K562 (cell line): Measurements from ENCODE around the gene PLCL2. TPM values are rescaled to one million over a fixed set of nuclear protein-coding genes. Genes with fewer than 3 reads are reported as not detected.

Experiments used
- ATAC-seq: fragments of 200-7000 bp; cut with Tn5 transposase; 3 replicates; pipeline ENCODE4 v1.9.1; 2020; ENCODE audit warnings: moderate library complexity
- BruUV-seq: library from RNA; stranded (reverse); fragments of 400-500 nt; replicated peaks from 2 replicates; lab custom pipeline; 2021; lab: Mats Ljungman, UMichigan
- CTCF ChIA-PET: fragments of 300-600 bp; formaldehyde crosslinking; extraction: SDS; loops from one replicate; lab custom pipeline; 2021; ENCODE audit warnings: low intra/inter-chr PET ratio; lab: Yijun Ruan, JAX
- POLR2A ChIA-PET: fragments of 300-600, 350-650 bp; sonication (Branson Sonifier 250); formaldehyde crosslinking; extraction: SDS; loops from one replicate; lab custom pipeline; 2021; ENCODE audit warnings: antibody characterized with exemption, inconsistent platforms; lab: Yijun Ruan, JAX
- DNase-seq, 4 experiments: peaks; one replicate each; pipeline versions ENCODE4 v3.0.0 to v3.0.0-alpha.2; 2011 to 2018; ENCODE audit warnings: low spot score in 3 of 4, mixed read lengths in 3 of 4; ENCODE audit errors: extremely low read depth in 1 of 4
- FAIRE-seq: peaks from 2 replicates; lab custom pipeline; 2011; peaks lifted over from hg19 to GRCh38; lab: Jason Lieb, UNC
- H2AFZ ChIP-seq: 2 replicates; pipeline ENCODE4 v1.6.0; 2011; ENCODE audit warnings: low read depth, low read length, control low read depth, inconsistent platforms
- H3K27ac ChIP-seq: fragments of 200-600 bp; 3 replicates; pipeline ENCODE4 v1.8.0; 2011; ENCODE audit warnings: low read depth, mild to moderate bottlenecking, control low read depth, inconsistent platforms, low read length, moderate library complexity, mixed read lengths; ENCODE audit errors: extremely low read depth
- H3K27me3 ChIP-seq, 2 experiments: fragments of 300-600 bp in 1 of 2; 2 replicates in 1 of 2; 3 replicates in 1 of 2; pipeline versions ENCODE4 v1.6.0 to v1.8.0; 2011; ENCODE audit warnings: inconsistent platforms in 2 of 2, low read length in 2 of 2, mild to moderate bottlenecking in 1 of 2, mixed read lengths in 1 of 2, moderate library complexity in 1 of 2; ENCODE audit not compliant: control insufficient read depth in 2 of 2, insufficient read depth in 2 of 2
- H3K36me3 ChIP-seq: fragments of 300-600 bp; 3 replicates; pipeline ENCODE4 v1.8.0; 2011; ENCODE audit warnings: mild to moderate bottlenecking, low read length, inconsistent platforms; ENCODE audit not compliant: control insufficient read depth, insufficient read depth
- H3K4me1 ChIP-seq, 2 experiments: fragments of 200-600 bp in 1 of 2; replicated peaks in 1 of 2; 2 replicates in 1 of 2; 3 replicates in 1 of 2; pipeline versions ENCODE4 v1.5.1 to v1.8.0; 2011; ENCODE audit warnings: inconsistent platforms in 2 of 2, low read length in 2 of 2, mild to moderate bottlenecking in 1 of 2, mixed read lengths in 1 of 2, moderate library complexity in 1 of 2; ENCODE audit not compliant: control insufficient read depth in 2 of 2, insufficient read depth in 2 of 2
- H3K4me2 ChIP-seq: 2 replicates; pipeline ENCODE4 v1.6.1; 2011; ENCODE audit warnings: low read length, control low read depth, inconsistent platforms, mixed read lengths; ENCODE audit not compliant: insufficient read depth
- H3K4me3 ChIP-seq: fragments of 200-600 bp; sonication (generic), shearing (Covaris generic); 2 replicates; pipeline ENCODE4 v1.5.1; 2016; ENCODE audit warnings: control low read depth, inconsistent platforms
- H3K79me2 ChIP-seq: fragments of 200-600 bp; 3 replicates; pipeline ENCODE4 v1.8.0; 2011; ENCODE audit warnings: low read length, inconsistent platforms; ENCODE audit not compliant: control insufficient read depth, insufficient read depth
- H3K9ac ChIP-seq, 2 experiments: 2 replicates each; pipeline versions ENCODE4 v1.6.0 to v1.6.1; 2011; ENCODE audit warnings: low read depth in 2 of 2, low read length in 2 of 2, control low read depth in 1 of 2, inconsistent platforms in 1 of 2, mild to moderate bottlenecking in 1 of 2, mixed read lengths in 1 of 2; ENCODE audit not compliant: insufficient read depth in 1 of 2
- H3K9me1 ChIP-seq: one replicate; pipeline ENCODE4 v1.6.0; 2011; ENCODE audit warnings: inconsistent platforms, mild to moderate bottlenecking, low read length, moderate library complexity; ENCODE audit not compliant: control insufficient read depth, insufficient read depth
- H3K9me3 ChIP-seq: replicated peaks from 2 replicates; pipeline ENCODE4 v1.5.1; 2011; ENCODE audit warnings: low read depth, low read length, inconsistent platforms; ENCODE audit not compliant: control insufficient read depth, insufficient read depth
- H4K20me1 ChIP-seq: replicated peaks from 2 replicates; pipeline ENCODE4 v1.6.1; 2011; ENCODE audit warnings: low read length, inconsistent platforms, mixed read lengths; ENCODE audit not compliant: control insufficient read depth, insufficient read depth
- GTF2A2 ChIP-seq: IDR thresholded peaks from 2 replicates; pipeline ENCODE4 v1.6.1; 2016; ENCODE audit warnings: mild to moderate bottlenecking, missing genetic modification characterization, missing compliant biosample characterization
- HEY1 ChIP-seq: fragments of 250-450 bp; sonication (Bioruptor Pico); IDR thresholded peaks from 2 replicates; pipeline ENCODE4 v1.5.0; 2020; ENCODE audit warnings: mild to moderate bottlenecking, moderate library complexity, borderline replicate concordance
- ZNF699 ChIP-seq: fragments of 250-450 bp; sonication (Bioruptor Pico); IDR thresholded peaks from 2 replicates; pipeline ENCODE4 v1.8.0; 2021; ENCODE audit warnings: mild to moderate bottlenecking, moderate library complexity; ENCODE audit not compliant: insufficient replicate concordance
- ZNF79 ChIP-seq: fragments of 250-450 bp; sonication (Bioruptor Pico); IDR thresholded peaks from 2 replicates; pipeline ENCODE4 v1.4.0; 2020; ENCODE audit warnings: low read depth, mild to moderate bottlenecking, moderate library complexity
- WGBS: fragments of 100-300 bp; shearing (Covaris generic); methylation state at CpG from one replicate; pipeline ENCODE4 v1.1.6; 2016; ENCODE audit warnings: low coverage, mixed read lengths; ENCODE audit not compliant: insufficient coverage; ENCODE audit errors: missing lambda C conversion rate; 5-methylcytosine and 5-hydroxymethylcytosine counted together
- in situ Hi-C: fragments of 300-500 bp; cut with MboI; formaldehyde crosslinking; loops from 4 replicates; pipeline ENCODE4 v1.15.0; 2018; ENCODE audit warnings: inconsistent platforms, mixed read lengths
- intact Hi-C: fragments of 100-400 bp; cut with micrococcal nuclease; formaldehyde crosslinking; loops from 2 replicates; pipeline ENCODE4 v1.14.2; 2022
- polyA plus RNA-seq, 8 experiments: library from polyadenylated mRNA; depleted of rRNA in 4 of 8; stranded (reverse) in 5 of 8; unstranded in 3 of 8; fragments of >200 nt; fragmentation: Nextera tagmentation in 2 of 8; fragmentation: Illumina TruSeq in 1 of 8; extraction: Ambion mirVana in 2 of 8; extraction: Trizol in 1 of 8; gene quantifications; 2 replicates each; pipeline versions ENCODE4 v1.2.1 to v1.2.3, GENCODE V29; 2011 to 2014; ENCODE audit warnings: inconsistent platforms in 1 of 8, missing spikeins in 1 of 8
- total RNA-seq, 7 experiments: library from RNA; depleted of rRNA in 6 of 7; stranded (reverse); fragments of >200 nt in 6 of 7; fragmentation: Illumina TruSeq in 2 of 7; extraction: Trizol in 2 of 7; gene quantifications; 2 replicates each; pipeline versions ENCODE4 v1.2.1 to v1.2.3, GENCODE V29; 2011 to 2021; ENCODE audit warnings: low replicate concordance in 1 of 7
- TF ChIP-seq, protein P1 (sequence below): sonication (generic); formaldehyde crosslinking; IDR thresholded peaks from 2 replicates; pipeline ENCODE4 v1.8.1; 2023; ENCODE audit warnings: mild to moderate bottlenecking, missing genetic modification reagents

PLCL2 gene
- total and polyA plus RNA-seq, 9 of the 15 experiments (the other 6 are each of a cell fraction or from before 2014, with no cell fraction given) = 0.03 to 0.18 (median 0.11) TPM; not detected in 2

DNA sequence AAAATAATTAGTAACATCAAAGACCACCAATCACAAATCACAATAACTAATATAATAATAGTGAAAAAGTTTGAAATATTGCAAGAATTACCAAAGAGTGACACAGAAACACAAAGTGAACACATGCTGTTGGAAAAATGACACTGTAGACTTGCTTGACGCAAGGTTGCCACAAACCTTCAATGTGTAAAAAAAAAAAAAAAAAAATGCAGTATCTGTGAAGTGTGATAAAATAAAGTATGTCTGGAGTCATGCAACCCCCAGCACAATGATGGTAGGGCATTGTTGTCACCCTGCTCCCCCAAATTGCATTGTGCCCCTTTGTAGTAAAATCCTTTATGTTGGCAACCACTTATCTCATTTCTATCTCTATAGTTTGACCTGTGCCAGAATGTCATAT lies 190.6 kb downstream of the PLCL2 start:
- POLR2A ChIA-PET = no interaction called here
- Histone ChIP-seq H3K36me3 (no peaks in the 10 kb centered on the region), H4K20me1 (no peaks in the 10 kb centered on the region), H3K4me1 (no peaks in the 10 kb centered on the region; a peak in 1 of 5 replicates), H2AFZ (no peak overlapping the region), H3K27ac (no peak overlapping the region), H3K4me3 (no peak overlapping the region), H3K4me2 (no peak overlapping the region), H3K79me2 (no peaks in the 10 kb centered on the region), H3K27me3 (peaks cover 0 to 12% of the 10 kb centered on the region in 2 experiments; a peak in 3 of 5 replicates), H3K9me1 (no peaks in the 10 kb centered on the region), H3K9ac (no peak overlapping the region), H3K9me3 (no peaks in the 10 kb centered on the region)
- no peak for DNase-seq
- CTCF ChIA-PET = interaction anchor here (0.7 kb wide), 1 partner anchor 95 kb away, joined by 3 read pairs; no protein-coding TSS in a partner anchor
- no TSS peak for BruUV-seq
- intact Hi-C loops (no loop called here), in situ Hi-C loops (no loop called here)
- 33% methylated on average over 1 of the region's 1 CpG for WGBS
- FAIRE-seq = no peak
- TF ChIP-seq HEY1 (CRISPR knock-in tag) = no peak
- TF ChIP-seq, protein P1, sequence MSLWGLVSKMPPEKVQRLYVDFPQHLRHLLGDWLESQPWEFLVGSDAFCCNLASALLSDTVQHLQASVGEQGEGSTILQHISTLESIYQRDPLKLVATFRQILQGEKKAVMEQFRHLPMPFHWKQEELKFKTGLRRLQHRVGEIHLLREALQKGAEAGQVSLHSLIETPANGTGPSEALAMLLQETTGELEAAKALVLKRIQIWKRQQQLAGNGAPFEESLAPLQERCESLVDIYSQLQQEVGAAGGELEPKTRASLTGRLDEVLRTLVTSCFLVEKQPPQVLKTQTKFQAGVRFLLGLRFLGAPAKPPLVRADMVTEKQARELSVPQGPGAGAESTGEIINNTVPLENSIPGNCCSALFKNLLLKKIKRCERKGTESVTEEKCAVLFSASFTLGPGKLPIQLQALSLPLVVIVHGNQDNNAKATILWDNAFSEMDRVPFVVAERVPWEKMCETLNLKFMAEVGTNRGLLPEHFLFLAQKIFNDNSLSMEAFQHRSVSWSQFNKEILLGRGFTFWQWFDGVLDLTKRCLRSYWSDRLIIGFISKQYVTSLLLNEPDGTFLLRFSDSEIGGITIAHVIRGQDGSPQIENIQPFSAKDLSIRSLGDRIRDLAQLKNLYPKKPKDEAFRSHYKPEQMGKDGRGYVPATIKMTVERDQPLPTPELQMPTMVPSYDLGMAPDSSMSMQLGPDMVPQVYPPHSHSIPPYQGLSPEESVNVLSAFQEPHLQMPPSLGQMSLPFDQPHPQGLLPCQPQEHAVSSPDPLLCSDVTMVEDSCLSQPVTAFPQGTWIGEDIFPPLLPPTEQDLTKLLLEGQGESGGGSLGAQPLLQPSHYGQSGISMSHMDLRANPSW = no peak
- TF ChIP-seq ZNF699 (CRISPR knock-in tag) = no peak
- no peak for TF ChIP-seq GTF2A2 (tag)
- no peak for TF ChIP-seq ZNF79 (CRISPR knock-in tag)
- TF ChIP-seq, all 486 proteins: peak for 0
- no peak for ATAC-seq
